ENCODE measurements around the gene NLRX1.

NLRX1 gene

DNA sequence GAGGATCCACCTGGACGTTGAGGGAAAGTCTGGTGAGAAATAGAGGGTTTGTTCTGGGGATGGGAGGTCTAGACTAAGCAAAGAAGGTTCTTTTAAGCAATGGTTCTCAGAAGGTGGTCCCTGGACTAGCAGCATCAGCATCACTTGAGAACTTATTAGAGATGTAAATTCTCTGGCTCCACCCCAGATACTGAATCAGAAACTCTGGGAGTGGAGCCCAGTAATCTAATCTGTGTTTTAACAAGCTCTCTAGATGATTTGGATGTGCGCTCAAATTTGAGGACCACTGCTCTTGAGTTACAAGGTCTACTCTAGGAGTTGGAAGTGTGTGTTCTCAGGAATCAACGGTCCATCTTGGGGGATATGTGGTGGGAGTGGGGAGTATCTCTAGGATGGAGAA, 23.0 kb upstream of the NLRX1 start:
- 52% methylated on average over 3 of the region's 3 CpGs for WGBS
- H3K4me3 ChIP-seq (ENCODE audit: insufficient read depth in 1 of 2, low read depth in 1 of 2, low read length in 2 of 2): no peak overlapping the region

DNA sequence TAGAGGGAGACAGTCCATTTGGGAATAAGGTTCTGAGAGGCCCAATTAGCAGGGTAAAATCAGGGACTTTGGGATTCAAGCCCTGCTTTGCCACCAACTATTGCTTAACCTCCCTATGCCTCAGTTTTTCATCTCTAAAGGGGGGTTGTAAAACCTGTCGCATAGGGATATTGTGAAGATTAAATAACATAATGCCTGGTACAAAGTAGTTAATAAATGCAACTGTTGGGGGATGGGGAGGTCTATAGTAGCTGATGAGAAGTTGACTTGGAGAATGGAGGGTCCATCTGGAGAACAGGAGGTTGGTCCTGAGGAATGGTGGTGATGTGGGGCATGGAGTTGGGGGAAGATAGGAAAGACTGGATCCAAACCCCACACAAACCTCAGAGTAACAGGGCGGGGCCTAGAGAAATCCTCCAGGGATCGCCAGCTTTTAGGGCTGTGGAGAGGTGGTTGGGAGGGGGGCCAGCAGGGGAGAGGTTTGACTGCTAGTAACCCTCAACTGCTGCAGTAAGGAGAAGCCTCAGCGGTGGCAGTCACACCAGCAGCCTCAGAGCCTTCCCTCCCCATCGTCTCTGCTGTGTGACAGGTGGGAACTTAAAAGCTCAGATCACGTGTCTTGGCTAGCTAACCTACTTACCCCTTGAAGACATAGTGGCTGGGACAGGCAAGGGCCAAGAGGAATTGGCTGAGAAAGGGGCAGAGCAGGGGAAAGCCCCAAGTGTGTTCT, 20.8 kb upstream of the NLRX1 start:
- no peak for DNase-seq
- 53% methylated on average over 5 of the region's 6 CpGs for WGBS
- no peak overlapping the region for H3K4me2 ChIP-seq (ENCODE audit: low read length, poor library complexity, severe bottlenecking)

More for the DNA sequence above, 23.0 kb upstream of the NLRX1 start:
- Histone ChIP-seq H2BK15ac (ENCODE audit: low read depth, poor library complexity, severe bottlenecking) (no peak overlapping the region), H3K4ac (ENCODE audit: low read depth in 1 of 2, low read length in 2 of 2) (no peak overlapping the region), H4K91ac (ENCODE audit: low read length) (no peak overlapping the region), H3K36me3 (ENCODE audit: control insufficient read depth in 1 of 2, insufficient read depth in 2 of 2, low read depth in 1 of 2, low read length in 2 of 2) (no peaks in the 10 kb centered on the region), H3K23ac (ENCODE audit: low read length in 2 of 2) (no peak overlapping the region), H3K4me2 (ENCODE audit: low read length, poor library complexity, severe bottlenecking) (no peak overlapping the region), H2BK12ac (ENCODE audit: low read length in 2 of 2) (no peak overlapping the region), H2BK5ac (ENCODE audit: low read depth, low read length, poor library complexity, severe bottlenecking) (no peak overlapping the region), H3K27ac (ENCODE audit: low read length, poor library complexity, severe bottlenecking) (no peak overlapping the region), H3K18ac (ENCODE audit: low read depth in 1 of 2, low read length in 2 of 2) (no peak overlapping the region), H4K8ac (ENCODE audit: low read length) (no peak overlapping the region), H3K9me3 (ENCODE audit: control insufficient read depth, low read length) (no peaks in the 10 kb centered on the region), H3K4me1 (ENCODE audit: control insufficient read depth, insufficient read depth, low read depth, low read length) (peaks cover 19% of the 10 kb centered on the region), H2AFZ (ENCODE audit: low read depth, low read length) (no peak overlapping the region), H3K14ac (ENCODE audit: low read length in 2 of 2) (no peak overlapping the region), H2AK5ac (ENCODE audit: low read length, severe bottlenecking) (no peak overlapping the region), H3K79me1 (replicated peaks; ENCODE audit: low read length, poor library complexity, severe bottlenecking) (no peaks in the 10 kb centered on the region), H3K27me3 (ENCODE audit: control insufficient read depth in 1 of 2, insufficient read depth in 1 of 2, low read length in 2 of 2) (peaks cover 37 to 42% of the 10 kb centered on the region in 2 experiments), H2BK120ac (ENCODE audit: low read depth, low read length) (no peak overlapping the region), H3K9ac (ENCODE audit: low read length) (no peak overlapping the region)
- no peak for DNase-seq

DNA sequence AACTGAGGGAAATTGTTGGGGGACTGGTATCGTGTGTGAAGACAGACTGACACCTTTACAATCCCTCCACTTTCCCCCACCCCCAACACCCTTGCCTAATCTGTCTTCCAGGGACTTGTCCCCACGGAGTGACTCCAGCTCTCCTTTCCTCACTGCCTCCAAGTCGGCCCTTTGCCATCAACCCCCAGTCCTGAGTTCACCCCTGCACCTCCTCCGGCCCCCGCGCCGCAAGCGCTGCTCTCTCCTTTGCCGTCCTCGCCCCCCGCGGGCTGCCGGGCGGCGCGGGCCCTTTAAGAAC, 19.9 kb upstream of the NLRX1 start:
- Histone ChIP-seq H3K27me3 (ENCODE audit: control insufficient read depth in 1 of 2, insufficient read depth in 1 of 2, low read length in 2 of 2) (peaks cover 52 to 73% of the 10 kb centered on the region in 2 experiments), H2BK15ac (ENCODE audit: low read depth, poor library complexity, severe bottlenecking) (no peak overlapping the region), H3K18ac (ENCODE audit: low read depth in 1 of 2, low read length in 2 of 2) (no peak overlapping the region), H4K91ac (ENCODE audit: low read length) (no peak overlapping the region), H3K9ac (ENCODE audit: low read length) (peak overlapping the region; percentile 45), H3K14ac (ENCODE audit: low read length in 2 of 2) (no peak overlapping the region), H2BK5ac (ENCODE audit: low read depth, low read length, poor library complexity, severe bottlenecking) (no peak overlapping the region), H3K4ac (ENCODE audit: low read depth in 1 of 2, low read length in 2 of 2) (no peak overlapping the region), H3K4me2 (ENCODE audit: low read length, poor library complexity, severe bottlenecking) (peak overlapping the region; percentile 99), H2AK5ac (ENCODE audit: low read length, severe bottlenecking) (no peak overlapping the region), H3K9me3 (ENCODE audit: control insufficient read depth, low read length) (no peaks in the 10 kb centered on the region), H2BK12ac (ENCODE audit: low read length in 2 of 2) (peak overlapping the region in 1 of 2 experiments; percentile 25), H3K79me1 (replicated peaks; ENCODE audit: low read length, poor library complexity, severe bottlenecking) (no peaks in the 10 kb centered on the region), H4K8ac (ENCODE audit: low read length) (peak overlapping the region; percentile 12), H3K27ac (ENCODE audit: low read length, poor library complexity, severe bottlenecking) (no peak overlapping the region), H3K36me3 (ENCODE audit: control insufficient read depth in 1 of 2, insufficient read depth in 2 of 2, low read depth in 1 of 2, low read length in 2 of 2) (no peaks in the 10 kb centered on the region), H3K23ac (ENCODE audit: low read length in 2 of 2) (no peak overlapping the region), H3K4me1 (ENCODE audit: control insufficient read depth, insufficient read depth, low read depth, low read length) (peaks cover 19% of the 10 kb centered on the region), H2BK120ac (ENCODE audit: low read depth, low read length) (no peak overlapping the region), H2AFZ (ENCODE audit: low read depth, low read length) (peak overlapping the region; percentile 90), H3K4me3 (ENCODE audit: insufficient read depth in 1 of 2, low read depth in 1 of 2, low read length in 2 of 2) (peak overlapping the region; percentile 66 to 78)
- under 1% methylated on average over 15 of the region's 16 CpGs for WGBS
- no peak for DNase-seq

More for the DNA sequence above, 20.8 kb upstream of the NLRX1 start:
- Histone ChIP-seq H3K9me3 (ENCODE audit: control insufficient read depth, low read length) (no peaks in the 10 kb centered on the region), H3K4me1 (ENCODE audit: control insufficient read depth, insufficient read depth, low read depth, low read length) (peaks cover 19% of the 10 kb centered on the region), H2AFZ (ENCODE audit: low read depth, low read length) (no peak overlapping the region), H2BK5ac (ENCODE audit: low read depth, low read length, poor library complexity, severe bottlenecking) (no peak overlapping the region), H2AK5ac (ENCODE audit: low read length, severe bottlenecking) (no peak overlapping the region), H4K91ac (ENCODE audit: low read length) (no peak overlapping the region), H3K4ac (ENCODE audit: low read depth in 1 of 2, low read length in 2 of 2) (no peak overlapping the region), H3K18ac (ENCODE audit: low read depth in 1 of 2, low read length in 2 of 2) (no peak overlapping the region), H3K36me3 (ENCODE audit: control insufficient read depth in 1 of 2, insufficient read depth in 2 of 2, low read depth in 1 of 2, low read length in 2 of 2) (no peaks in the 10 kb centered on the region), H3K23ac (ENCODE audit: low read length in 2 of 2) (no peak overlapping the region), H3K9ac (ENCODE audit: low read length) (no peak overlapping the region), H3K4me3 (ENCODE audit: insufficient read depth in 1 of 2, low read depth in 1 of 2, low read length in 2 of 2) (no peak overlapping the region), H3K27me3 (ENCODE audit: control insufficient read depth in 1 of 2, insufficient read depth in 1 of 2, low read length in 2 of 2) (peaks cover 45 to 64% of the 10 kb centered on the region in 2 experiments), H4K8ac (ENCODE audit: low read length) (no peak overlapping the region), H3K79me1 (replicated peaks; ENCODE audit: low read length, poor library complexity, severe bottlenecking) (no peaks in the 10 kb centered on the region), H3K14ac (ENCODE audit: low read length in 2 of 2) (no peak overlapping the region), H3K27ac (ENCODE audit: low read length, poor library complexity, severe bottlenecking) (no peak overlapping the region), H2BK120ac (ENCODE audit: low read depth, low read length) (no peak overlapping the region), H2BK15ac (ENCODE audit: low read depth, poor library complexity, severe bottlenecking) (no peak overlapping the region), H2BK12ac (ENCODE audit: low read length in 2 of 2) (no peak overlapping the region)

DNA sequence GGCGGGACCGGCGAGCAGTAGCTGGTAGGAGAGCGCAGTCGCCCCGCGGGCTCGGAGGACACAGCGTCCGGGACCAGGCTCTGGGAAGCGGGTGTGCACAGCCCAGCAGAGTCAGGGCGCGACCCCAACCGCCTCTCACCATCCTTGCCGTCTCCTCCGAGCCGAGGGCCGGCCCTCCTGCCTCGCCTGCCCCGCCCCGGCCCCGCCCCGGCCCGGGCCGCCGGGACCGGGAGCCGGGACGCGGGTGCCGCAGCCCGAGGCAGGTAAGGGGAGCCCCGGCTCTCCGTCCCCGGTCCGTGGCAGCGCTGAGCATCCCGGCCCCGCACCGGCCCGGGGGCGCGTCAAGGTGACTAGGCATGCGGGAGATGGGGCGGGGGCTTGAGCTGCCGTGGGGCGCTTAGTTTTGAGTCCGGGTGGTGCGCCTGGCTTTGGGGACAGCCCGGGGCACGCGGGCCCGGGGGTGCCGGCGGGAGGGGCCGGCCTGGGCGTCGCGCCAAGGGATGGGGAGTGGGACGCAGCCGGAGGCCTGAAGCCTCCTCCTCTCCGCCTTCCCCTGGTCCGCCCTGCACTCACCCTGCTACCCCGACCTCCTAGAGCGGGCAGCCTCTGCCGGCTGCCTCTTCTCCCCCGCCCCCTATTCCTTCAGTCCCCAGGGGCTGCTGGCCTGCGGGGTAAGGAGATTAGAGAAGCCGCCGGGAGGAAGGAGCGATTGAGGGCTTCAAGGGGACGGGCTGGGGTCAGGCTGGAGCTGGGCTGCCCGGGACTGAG, 19.3 kb upstream of the NLRX1 start, which contains the start of gene ABCG4:
ABCG4 (plus strand) TSS at position 35 of the 768 bp plus-strand sequence. CDS start 914 bp downstream, outside the sequence.
- Histone ChIP-seq H3K27ac (ENCODE audit: low read length, poor library complexity, severe bottlenecking) (no peak within 1 kb of the TSS), H3K23ac (ENCODE audit: low read length in 2 of 2) (peak within 1 kb of the TSS in 1 of 2 experiments; percentile 96), H3K27me3 (ENCODE audit: control insufficient read depth in 1 of 2, insufficient read depth in 1 of 2, low read length in 2 of 2) (peaks cover 57 to 78% of the 10 kb centered on the region in 2 experiments), H3K9me3 (ENCODE audit: control insufficient read depth, low read length) (no peaks in the 10 kb centered on the region), H2BK120ac (ENCODE audit: low read depth, low read length) (no peak within 1 kb of the TSS), H2BK12ac (ENCODE audit: low read length in 2 of 2) (peak within 1 kb of the TSS in 1 of 2 experiments; percentile 25), H3K36me3 (ENCODE audit: control insufficient read depth in 1 of 2, insufficient read depth in 2 of 2, low read depth in 1 of 2, low read length in 2 of 2) (no peaks in the 10 kb centered on the region), H3K4ac (ENCODE audit: low read depth in 1 of 2, low read length in 2 of 2) (no peak within 1 kb of the TSS), H4K91ac (ENCODE audit: low read length) (no peak within 1 kb of the TSS), H3K79me1 (replicated peaks; ENCODE audit: low read length, poor library complexity, severe bottlenecking) (no peaks in the 10 kb centered on the region), H3K18ac (ENCODE audit: low read depth in 1 of 2, low read length in 2 of 2) (peak within 1 kb of the TSS in 1 of 2 experiments; percentile 43), H2BK15ac (ENCODE audit: low read depth, poor library complexity, severe bottlenecking) (peak within 1 kb of the TSS; percentile 62), H2AK5ac (ENCODE audit: low read length, severe bottlenecking) (no peak within 1 kb of the TSS), H4K8ac (ENCODE audit: low read length) (peak within 1 kb of the TSS; percentile 12), H3K14ac (ENCODE audit: low read length in 2 of 2) (peak within 1 kb of the TSS in 1 of 2 experiments; percentile 64), H3K4me2 (ENCODE audit: low read length, poor library complexity, severe bottlenecking) (peak within 1 kb of the TSS; percentile 99), H3K4me1 (ENCODE audit: control insufficient read depth, insufficient read depth, low read depth, low read length) (peaks cover 19% of the 10 kb centered on the region), H2BK5ac (ENCODE audit: low read depth, low read length, poor library complexity, severe bottlenecking) (no peak within 1 kb of the TSS), H2AFZ (ENCODE audit: low read depth, low read length) (peak within 1 kb of the TSS; percentile 90), H3K9ac (ENCODE audit: low read length) (peak within 1 kb of the TSS; percentile 45), H3K4me3 (ENCODE audit: insufficient read depth in 1 of 2, low read depth in 1 of 2, low read length in 2 of 2) (peak within 1 kb of the TSS; percentile 66 to 78)
- WGBS: 2% methylated on average over 36 of the region's 73 CpGs
- no peak for DNase-seq
